ENCODE results near the gene OOSP1. TPM values are rescaled to one million over a fixed set of nuclear protein-coding genes. Genes with fewer than 3 reads are reported as not detected.

Gene OOSP1
- polyA plus RNA-seq, 1 donor (not counting 4 experiments of a cell fraction or from before 2014, with no cell fraction given), result not detected

- H4K20me1 ChIP-seq (ENCODE audit: control insufficient read depth, extremely low read depth, insufficient read depth, low read length), result no peaks in the 10 kb centered on the region
- H3K9me3 ChIP-seq (ENCODE audit: control insufficient read depth, low read depth, low read length), result no peaks in the 10 kb centered on the region
- H3K4me1 ChIP-seq (ENCODE audit: control insufficient read depth, extremely low read depth, insufficient read depth, low read length), result no peaks in the 10 kb centered on the region
- no peaks in the 10 kb centered on the region for H3K9me1 ChIP-seq (ENCODE audit: control insufficient read depth, extremely low read depth, insufficient read depth, low read length)
- dilution Hi-C loops (cut with MboI; ENCODE audit: extremely low pct_ligation_motif_present, low sequenced_read_pairs), result no loop called here
- no peak overlapping the region for H2AFZ ChIP-seq (ENCODE audit: control insufficient read depth, low read length)
- no peaks in the 10 kb centered on the region for H3K79me2 ChIP-seq (ENCODE audit: control insufficient read depth, insufficient read depth, low read length)
- no peaks in the 10 kb centered on the region for H3K27me3 ChIP-seq (ENCODE audit: control insufficient read depth, extremely low read depth, insufficient read depth, low read length)
- H3K4me2 ChIP-seq (ENCODE audit: control insufficient read depth, extremely low read depth, insufficient read depth, low read depth, low read length), result no peak overlapping the region
- no peak for TF ChIP-seq CTCF (optimal IDR thresholded peaks at IDR 0.05 in 1 of 3, IDR thresholded peaks at IDR 0.05 in 1 of 3, conservative IDR thresholded peaks at IDR 0.05 in 1 of 3; ENCODE audit: extremely low read depth in 1 of 3, insufficient read depth in 2 of 3, low read length in 3 of 3)
- no peak for TF ChIP-seq EZH2 (IDR thresholded peaks at IDR 0.05; ENCODE audit: low read length)
- H3K9ac ChIP-seq (ENCODE audit: control insufficient read depth, extremely low read depth, insufficient read depth, low read length), result no peak overlapping the region
- no peaks in the 10 kb centered on the region for H3K36me3 ChIP-seq (ENCODE audit: control insufficient read depth in 2 of 2, extremely low read depth in 1 of 2, insufficient read depth in 2 of 2, low read length in 2 of 2)
- H3K4me3 ChIP-seq (ENCODE audit: control insufficient read depth in 2 of 3, extremely low read depth in 1 of 3, insufficient read depth in 2 of 3, low read depth in 1 of 3, low read length in 3 of 3), result no peak overlapping the region
- DNase-seq (ENCODE audit: low read depth, low spot score) (no peak), FAIRE-seq (no peak)
- no peak overlapping the region for H3K27ac ChIP-seq (ENCODE audit: control insufficient read depth, insufficient read depth, low read length)
These were observed 18.9 kb downstream of the OOSP1 start for GRCh38 chr11:59957094-59957493.

GRCh38 chr11:59960502-59961381, 22.5 kb downstream of the OOSP1 start:
- Histone ChIP-seq H4K20me1 (ENCODE audit: control insufficient read depth, extremely low read depth, insufficient read depth, low read length) (no peaks in the 10 kb centered on the region), H3K79me2 (ENCODE audit: control insufficient read depth, insufficient read depth, low read length) (no peaks in the 10 kb centered on the region), H3K4me1 (ENCODE audit: control insufficient read depth, extremely low read depth, insufficient read depth, low read length) (no peaks in the 10 kb centered on the region), H3K36me3 (ENCODE audit: control insufficient read depth in 2 of 2, extremely low read depth in 1 of 2, insufficient read depth in 2 of 2, low read length in 2 of 2) (no peaks in the 10 kb centered on the region), H3K27me3 (ENCODE audit: control insufficient read depth, extremely low read depth, insufficient read depth, low read length) (no peaks in the 10 kb centered on the region), H2AFZ (ENCODE audit: control insufficient read depth, low read length) (no peak overlapping the region), H3K4me2 (ENCODE audit: control insufficient read depth, extremely low read depth, insufficient read depth, low read depth, low read length) (no peak overlapping the region), H3K27ac (ENCODE audit: control insufficient read depth, insufficient read depth, low read length) (no peak overlapping the region), H3K9me1 (ENCODE audit: control insufficient read depth, extremely low read depth, insufficient read depth, low read length) (no peaks in the 10 kb centered on the region), H3K9ac (ENCODE audit: control insufficient read depth, extremely low read depth, insufficient read depth, low read length) (no peak overlapping the region), H3K4me3 (ENCODE audit: control insufficient read depth in 2 of 3, extremely low read depth in 1 of 3, insufficient read depth in 2 of 3, low read depth in 1 of 3, low read length in 3 of 3) (no peak overlapping the region), H3K9me3 (ENCODE audit: control insufficient read depth, low read depth, low read length) (no peaks in the 10 kb centered on the region)
- TF ChIP-seq EZH2 (IDR thresholded peaks at IDR 0.05; ENCODE audit: low read length) (no peak), CTCF (optimal IDR thresholded peaks at IDR 0.05 in 1 of 3, IDR thresholded peaks at IDR 0.05 in 1 of 3, conservative IDR thresholded peaks at IDR 0.05 in 1 of 3; ENCODE audit: extremely low read depth in 1 of 3, insufficient read depth in 2 of 3, low read length in 3 of 3) (no peak)
- dilution Hi-C loops (cut with MboI; ENCODE audit: extremely low pct_ligation_motif_present, low sequenced_read_pairs), result no loop called here
- FAIRE-seq (no peak), DNase-seq (ENCODE audit: low read depth, low spot score) (no peak)

Data from keratinocyte (primary cell).